HG03571 (cell line): ENCODE measurements around the gene FAM111B.
"Not testable (repeated sequence)": the region's sequence is repeated elsewhere in the genome, so short reads cannot be mapped to it uniquely, and the experiment has no call there.

Source experiments
- ATAC-seq: cut with Tn5 transposase; IDR thresholded peaks from one replicate; pipeline ENCODE4 v1.9.1; 2021; ENCODE audit not compliant: unreplicated experiment

FAM111B gene

GRCh38 chr11:59097113-59097708 lies 9.8 kb upstream of the FAM111B start:
- ATAC-seq: no peak

GRCh38 chr11:59097938-59098337 lies 9.1 kb upstream of the FAM111B start:
- peak; percentile 26 for ATAC-seq

- peak; percentile 61 for ATAC-seq
Measured at GRCh38 chr11:59102259-59102765, 4.7 kb upstream of the FAM111B start.

GRCh38 chr11:59107721-59108120 lies 684 bp downstream of the FAM111B start:
- ATAC-seq: peak; percentile 33

GRCh38 chr11:59112494-59112893 lies 5.5 kb downstream of the FAM111B start:
- no peak for ATAC-seq

GRCh38 chr11:59114344-59114743 lies 7.3 kb downstream of the FAM111B start:
- no peak for ATAC-seq

- no peak for ATAC-seq
Measured at GRCh38 chr11:59115553-59115952, 8.5 kb downstream of the FAM111B start.

GRCh38 chr11:59117774-59118173 lies 10.7 kb downstream of the FAM111B start:
- no peak for ATAC-seq

GRCh38 chr11:59119826-59120225 lies 12.8 kb downstream of the FAM111B start:
- no peak for ATAC-seq

GRCh38 chr11:59135648-59136461 lies 28.8 kb downstream of the FAM111B start:
- ATAC-seq: peak; percentile 95

- ATAC-seq: not testable (repeated sequence)
Measured at GRCh38 chr11:59136551-59136950, 29.5 kb downstream of the FAM111B start.

GRCh38 chr11:59137190-59137589 lies 30.2 kb downstream of the FAM111B start:
- no peak for ATAC-seq

- ATAC-seq: no peak
Measured at GRCh38 chr11:59138643-59139042, 31.6 kb downstream of the FAM111B start.

GRCh38 chr11:59141191-59141590 lies 34.2 kb downstream of the FAM111B start:
- no peak for ATAC-seq

- ATAC-seq: no peak
Measured at GRCh38 chr11:59141673-59142460, 34.8 kb downstream of the FAM111B start.

GRCh38 chr11:59142530-59143507 lies 35.8 kb downstream of the FAM111B start, which contains the start of gene FAM111A:
Gene FAM111A, plus strand, starts transcription at chr11:59142856. Its CDS starts 6,017 bp downstream, at chr11:59148873.
- ATAC-seq: peak; percentile 62

GRCh38 chr11:59144096-59144495 lies 37.1 kb downstream of the FAM111B start:
- ATAC-seq: no peak

- ATAC-seq: peak; percentile 55
Measured at GRCh38 chr11:59144579-59145345, 37.7 kb downstream of the FAM111B start.

- no peak for ATAC-seq
Measured at GRCh38 chr11:59145534-59145933, 38.5 kb downstream of the FAM111B start.
